ENCODE measurements around the gene MACROD2. TPM values are rescaled to one million over a fixed set of nuclear protein-coding genes. Genes with fewer than 3 reads are reported as not detected.

MACROD2 gene
- total RNA-seq, 2 donors from 2014 or later: 0.94 to 10.4 TPM

GRCh38 chr20:14525426-14525825, 530.1 kb downstream of the MACROD2 start:
- DNase-seq (ENCODE audit: low spot score): no peak
- no peaks in the 10 kb centered on the region for H3K9me3 ChIP-seq
- no peak overlapping the region for H3K4me3 ChIP-seq
- no peaks in the 10 kb centered on the region for H3K36me3 ChIP-seq
- no peak overlapping the region for H3K27ac ChIP-seq
- no peaks in the 10 kb centered on the region for H3K4me1 ChIP-seq
- no peak for TF ChIP-seq CTCF (IDR thresholded peaks at IDR 0.05)
- H3K27me3 ChIP-seq: no peaks in the 10 kb centered on the region

GRCh38 chr20:14526891-14527290, 531.6 kb downstream of the MACROD2 start:
- Histone ChIP-seq H3K4me3 (no peak overlapping the region), H3K9me3 (no peaks in the 10 kb centered on the region), H3K4me1 (no peaks in the 10 kb centered on the region), H3K27ac (no peak overlapping the region), H3K27me3 (no peaks in the 10 kb centered on the region), H3K36me3 (no peaks in the 10 kb centered on the region)
- TF ChIP-seq CTCF (IDR thresholded peaks at IDR 0.05): no peak
- DNase-seq (ENCODE audit: low spot score): no peak

GRCh38 chr20:14531786-14532185, 536.5 kb downstream of the MACROD2 start:
- no peak for DNase-seq (ENCODE audit: low spot score)
- no peaks in the 10 kb centered on the region for H3K9me3 ChIP-seq

GRCh38 chr20:14536738-14537137, 541.4 kb downstream of the MACROD2 start:
- TF ChIP-seq CTCF (IDR thresholded peaks at IDR 0.05): no peak
- Histone ChIP-seq H3K27me3 (no peaks in the 10 kb centered on the region), H3K4me3 (no peak overlapping the region), H3K9me3 (no peaks in the 10 kb centered on the region), H3K4me1 (no peaks in the 10 kb centered on the region), H3K27ac (no peak overlapping the region), H3K36me3 (no peaks in the 10 kb centered on the region)
- DNase-seq (ENCODE audit: low spot score): no peak

More at GRCh38 chr20:14531786-14532185, 536.5 kb downstream of the MACROD2 start:
- TF ChIP-seq CTCF (IDR thresholded peaks at IDR 0.05): no peak
- Histone ChIP-seq H3K36me3 (no peaks in the 10 kb centered on the region), H3K27ac (no peak overlapping the region), H3K4me3 (no peak overlapping the region), H3K27me3 (no peaks in the 10 kb centered on the region), H3K4me1 (no peaks in the 10 kb centered on the region)

GRCh38 chr20:14538433-14538832, 543.1 kb downstream of the MACROD2 start:
- no peak for DNase-seq (ENCODE audit: low spot score)
- H3K36me3 ChIP-seq: no peaks in the 10 kb centered on the region
- no peak overlapping the region for H3K27ac ChIP-seq
- H3K4me1 ChIP-seq: no peaks in the 10 kb centered on the region
- H3K9me3 ChIP-seq: no peaks in the 10 kb centered on the region
- no peaks in the 10 kb centered on the region for H3K27me3 ChIP-seq
- no peak overlapping the region for H3K4me3 ChIP-seq
- no peak for TF ChIP-seq CTCF (IDR thresholded peaks at IDR 0.05)

GRCh38 chr20:14543040-14543439, 547.7 kb downstream of the MACROD2 start:
- H3K27ac ChIP-seq: no peak overlapping the region

More at GRCh38 chr20:14543040-14543439, 547.7 kb downstream of the MACROD2 start:
- DNase-seq (ENCODE audit: low spot score): no peak
- no peaks in the 10 kb centered on the region for H3K27me3 ChIP-seq
- H3K36me3 ChIP-seq: no peaks in the 10 kb centered on the region
- TF ChIP-seq CTCF (IDR thresholded peaks at IDR 0.05): no peak
- no peak overlapping the region for H3K4me3 ChIP-seq
- H3K9me3 ChIP-seq: no peaks in the 10 kb centered on the region
- no peaks in the 10 kb centered on the region for H3K4me1 ChIP-seq

Measured in right atrium auricular region (tissue), 2 donors.